ENCODE results near the gene CLEC18B. TPM values are rescaled to one million over a fixed set of nuclear protein-coding genes. Genes with fewer than 3 reads are reported as not detected.
"Not testable (repeated sequence)": the region's sequence is repeated elsewhere in the genome, so short reads cannot be mapped to it uniquely, and the experiment has no call there.

Gene CLEC18B
- total RNA-seq (2014; rRNA removed) (0.29 and 0.87 TPM in 2 replicates), Bru-seq, nascent RNA (percentile 17 among the genes with signal in this experiment), BruChase-seq, experiment 1, labeled RNA remaining after a 6-hour chase (percentile 62 among the genes with signal in this experiment), BruChase-seq, experiment 2, labeled RNA remaining after a 2-hour chase (percentile 48 among the genes with signal in this experiment)
- long read RNA-seq, result 0 reads

- H3K36me3 ChIP-seq (ENCODE audit: low read depth, low read length); H3F3A ChIP-seq (ENCODE audit: low read length, unreplicated experiment); H3K4me1 ChIP-seq (ENCODE audit: insufficient read depth, low read length); H4K20me1 ChIP-seq (ENCODE audit: low read length); BruUV-seq (replicated peaks); H3K27ac ChIP-seq (ENCODE audit: low read length); intact Hi-C loops (cut with micrococcal nuclease); H3K27me3 ChIP-seq (ENCODE audit: low read length); H3K9me2 ChIP-seq (replicated peaks; ENCODE audit: low read length); H3K4me2 ChIP-seq (ENCODE audit: low read length); H3K4me3 ChIP-seq (ENCODE audit: low read length); H2AFZ ChIP-seq (ENCODE audit: low read length); H3K79me2 ChIP-seq (ENCODE audit: low read length); H3K9me3 ChIP-seq (ENCODE audit: low read length); POLR2A ChIA-PET (ENCODE audit: unreplicated experiment); DNase-seq; H3K9ac ChIP-seq (ENCODE audit: low read length); CTCF ChIA-PET: not testable (repeated sequence)
- peak; percentile 58 for ATAC-seq
These were observed at the start of gene CLEC18B for GRCh38 chr16:74420612-74421481. TSS of gene CLEC18B (minus strand) at chr16:74421478. CDS start at chr16:74421270, 208 bp downstream.

GRCh38 chr16:74469946-74470478 is 48.7 kb upstream of the CLEC18B start:
- Histone ChIP-seq H3K9ac (ENCODE audit: low read length) (no peak overlapping the region), H3K4me2 (ENCODE audit: low read length) (no peak overlapping the region), H3F3A (ENCODE audit: low read length, unreplicated experiment) (no peaks in the 10 kb centered on the region), H3K4me3 (ENCODE audit: low read length) (no peak overlapping the region), H4K20me1 (ENCODE audit: low read length) (no peaks in the 10 kb centered on the region), H3K9me2 (replicated peaks; ENCODE audit: low read length) (no peaks in the 10 kb centered on the region), H3K9me3 (ENCODE audit: low read length) (no peaks in the 10 kb centered on the region), H3K4me1 (ENCODE audit: insufficient read depth, low read length) (no peaks in the 10 kb centered on the region), H2AFZ (ENCODE audit: low read length) (no peak overlapping the region), H3K27me3 (ENCODE audit: low read length) (no peaks in the 10 kb centered on the region), H3K36me3 (ENCODE audit: low read depth, low read length) (peaks cover 11% of the 10 kb centered on the region; the same call in 1 of the 2 replicates), H3K27ac (ENCODE audit: low read length) (no peak overlapping the region), H3K79me2 (ENCODE audit: low read length) (no peaks in the 10 kb centered on the region)
- DNase-seq (no peak), ATAC-seq (no peak)
- intact Hi-C loops (cut with micrococcal nuclease), result no loop called here
- CTCF ChIA-PET, result no interaction called here
- TF ChIP-seq CTCF (conservative IDR thresholded peaks at IDR 0.05; ENCODE audit: low read depth, low read length), result no peak
- no peak for TF ChIP-seq EZH2 (IDR thresholded peaks at IDR 0.05; ENCODE audit: low read length, unreplicated experiment)
- TF ChIP-seq EZH2phosphoT487 (IDR thresholded peaks at IDR 0.05; ENCODE audit: borderline replicate concordance, low read length), result no peak
- BruUV-seq (replicated peaks), result no TSS peak
- POLR2A ChIA-PET (ENCODE audit: unreplicated experiment), result no interaction called here

GRCh38 chr16:74468807-74469525 is 47.7 kb upstream of the CLEC18B start:
- Histone ChIP-seq H3K27ac (ENCODE audit: low read length) (no peak overlapping the region), H3K9me3 (ENCODE audit: low read length) (no peaks in the 10 kb centered on the region), H3K27me3 (ENCODE audit: low read length) (no peaks in the 10 kb centered on the region), H4K20me1 (ENCODE audit: low read length) (no peaks in the 10 kb centered on the region), H3K9ac (ENCODE audit: low read length) (no peak overlapping the region), H3K4me3 (ENCODE audit: low read length) (no peak overlapping the region), H3K79me2 (ENCODE audit: low read length) (no peaks in the 10 kb centered on the region), H3F3A (ENCODE audit: low read length, unreplicated experiment) (no peaks in the 10 kb centered on the region), H2AFZ (ENCODE audit: low read length) (no peak overlapping the region), H3K36me3 (ENCODE audit: low read depth, low read length) (peaks cover 11% of the 10 kb centered on the region; the same call in 1 of the 2 replicates), H3K4me2 (ENCODE audit: low read length) (no peak overlapping the region), H3K9me2 (replicated peaks; ENCODE audit: low read length) (no peaks in the 10 kb centered on the region), H3K4me1 (ENCODE audit: insufficient read depth, low read length) (no peaks in the 10 kb centered on the region)
- DNase-seq (no peak), ATAC-seq (no peak)
- ChIA-PET POLR2A (ENCODE audit: unreplicated experiment) (no interaction called here), CTCF (interaction anchor here (0.7 kb wide), 1 partner anchor 182 kb away, joined by 3 read pairs; no protein-coding TSS in a partner anchor)
- intact Hi-C loops (cut with micrococcal nuclease), result no loop called here
- BruUV-seq (replicated peaks), result no TSS peak
- TF ChIP-seq EZH2 (IDR thresholded peaks at IDR 0.05; ENCODE audit: low read length, unreplicated experiment) (no peak), EZH2phosphoT487 (IDR thresholded peaks at IDR 0.05; ENCODE audit: borderline replicate concordance, low read length) (no peak), CTCF (conservative IDR thresholded peaks at IDR 0.05; ENCODE audit: low read depth, low read length) (no peak)

Measured in PC-3 (cell line).